GM18909 (cell line): ENCODE data around the gene MDGA2.
"Not testable (repeated sequence)": the region's sequence is repeated elsewhere in the genome, so short reads cannot be mapped to it uniquely, and the experiment has no call there.

ENCODE experiments used
- ATAC-seq: cut with Tn5 transposase; IDR thresholded peaks from one replicate; pipeline ENCODE4 v1.9.1; 2021; ENCODE audit warnings: mild to moderate bottlenecking; ENCODE audit not compliant: unreplicated experiment, poor library complexity

MDGA2 gene

DNA sequence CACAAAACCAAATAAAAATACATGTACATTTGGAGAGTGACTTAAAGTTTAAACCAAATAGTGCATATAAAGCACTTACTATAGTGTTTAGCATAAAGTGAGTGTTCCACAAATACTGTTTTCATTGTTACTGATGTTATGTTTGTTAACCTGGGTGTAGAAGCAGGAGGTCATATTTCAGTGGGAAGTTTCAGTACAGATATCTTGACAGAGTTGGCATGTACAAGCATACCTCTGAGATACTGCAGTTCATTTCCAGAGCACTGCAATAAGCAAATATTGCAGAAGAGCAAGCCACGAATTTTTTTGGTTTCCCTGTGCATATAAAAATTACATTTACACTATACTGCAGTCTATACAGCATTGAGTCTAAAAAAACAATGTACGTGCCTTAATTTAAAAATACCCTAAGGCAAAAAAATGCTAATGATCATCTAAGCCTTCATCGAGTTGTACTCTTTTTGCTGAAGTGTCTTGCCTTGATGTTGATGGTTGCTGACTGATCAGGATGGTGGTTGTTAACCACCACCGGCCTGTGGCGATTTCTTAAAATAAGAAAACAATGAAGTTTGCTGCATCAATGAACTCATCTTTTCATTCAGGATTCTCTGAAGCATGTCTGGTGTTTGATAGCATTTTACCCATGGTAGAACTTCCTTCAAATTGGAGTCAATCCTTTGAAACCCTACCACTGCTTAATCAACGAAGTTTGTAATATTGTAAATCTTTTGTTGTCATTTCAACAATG lies 662.7 kb downstream of the MDGA2 start:
- no peak for ATAC-seq

DNA sequence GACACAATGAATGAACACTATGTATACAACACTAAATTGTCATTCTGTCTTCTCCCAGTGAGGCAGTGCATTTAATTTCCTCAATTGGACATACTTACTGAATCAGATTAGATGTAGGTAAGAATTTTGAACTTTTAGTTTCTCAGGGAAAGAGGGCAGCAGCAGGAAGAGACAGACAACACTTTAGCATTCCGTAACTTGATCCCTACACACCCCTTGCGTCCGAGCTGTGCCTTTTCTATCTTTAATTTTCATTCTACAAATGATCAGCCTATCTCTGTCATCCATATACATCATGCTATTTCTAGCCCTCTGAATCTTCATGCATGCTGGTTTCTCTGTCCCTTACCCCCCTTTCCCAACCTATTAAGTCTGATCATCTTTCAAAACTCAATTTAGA lies 665.8 kb downstream of the MDGA2 start:
- ATAC-seq, result no peak

DNA sequence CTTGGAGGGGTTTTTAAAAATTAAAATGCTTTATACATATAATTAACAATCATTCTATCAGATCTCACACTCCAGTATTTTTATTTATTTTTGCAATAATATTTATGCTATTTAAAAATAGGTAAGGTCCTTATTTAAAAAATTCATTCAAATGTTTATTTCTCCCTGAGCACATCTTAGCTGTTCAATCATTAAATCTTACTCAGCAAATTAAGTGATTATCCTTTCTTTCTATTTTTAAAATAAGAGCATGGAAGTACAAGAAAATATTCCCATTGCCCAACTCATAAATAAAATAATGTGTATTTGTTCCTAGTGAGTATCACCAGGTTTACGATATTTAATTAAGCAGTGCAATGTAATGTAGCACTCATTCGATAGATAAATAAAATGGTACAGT lies 666.7 kb downstream of the MDGA2 start:
- no peak for ATAC-seq

DNA sequence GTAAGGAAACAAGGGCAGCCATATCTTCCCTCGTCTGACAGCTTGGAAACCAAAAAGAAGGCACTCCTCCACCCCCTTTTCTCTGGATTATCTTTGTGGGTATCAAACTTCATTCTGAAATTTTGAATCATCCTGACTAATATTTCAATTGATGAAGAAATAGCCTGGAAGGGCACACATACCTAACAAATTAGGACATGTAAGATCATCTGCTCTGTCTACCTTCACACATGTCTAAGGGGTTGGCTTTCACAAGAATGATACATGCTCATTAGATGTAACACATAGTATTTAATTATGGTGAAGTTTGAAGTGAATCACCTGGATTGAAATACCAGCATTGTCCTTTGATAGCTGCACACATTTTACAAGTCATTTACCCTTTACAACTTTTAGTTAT lies 675.7 kb downstream of the MDGA2 start:
- ATAC-seq, result no peak

DNA sequence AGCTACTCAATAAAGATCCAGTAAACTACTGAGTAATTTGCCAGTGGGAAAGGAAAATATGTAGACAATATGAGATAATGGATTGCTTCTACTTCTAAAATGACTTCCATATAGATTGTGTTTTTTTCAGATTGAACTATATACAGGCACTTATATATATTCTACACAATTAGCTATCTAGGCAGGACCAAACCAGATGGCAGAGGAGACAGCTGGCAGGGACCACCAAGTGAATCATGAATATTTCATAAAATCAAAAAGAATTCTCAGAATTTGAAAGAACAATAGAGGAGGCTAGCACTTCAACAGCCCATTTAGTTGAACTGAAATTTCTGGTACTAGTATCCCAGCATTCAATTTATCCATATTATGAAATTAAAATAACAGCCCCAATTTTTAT lies 685.8 kb downstream of the MDGA2 start:
- ATAC-seq, result no peak

DNA sequence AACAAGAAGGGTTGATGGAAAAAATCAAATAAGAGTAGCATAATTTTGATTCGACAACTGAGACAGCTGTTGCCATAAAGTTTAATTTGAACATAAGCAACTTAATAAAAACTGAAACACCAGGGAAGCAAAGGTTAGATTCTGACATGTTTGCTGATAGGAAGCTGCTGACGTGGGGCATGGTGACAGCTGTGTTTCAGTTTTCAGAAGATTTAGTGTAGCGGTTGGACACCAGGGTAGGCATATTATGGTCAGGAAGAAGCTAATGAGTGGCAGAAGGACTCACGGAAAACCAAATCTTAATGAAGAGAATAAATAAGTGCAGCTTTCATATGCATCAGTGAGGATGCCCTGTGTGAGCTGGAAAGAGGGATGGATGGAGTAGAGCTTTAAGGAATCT lies 687.1 kb downstream of the MDGA2 start:
- ATAC-seq, result no peak

DNA sequence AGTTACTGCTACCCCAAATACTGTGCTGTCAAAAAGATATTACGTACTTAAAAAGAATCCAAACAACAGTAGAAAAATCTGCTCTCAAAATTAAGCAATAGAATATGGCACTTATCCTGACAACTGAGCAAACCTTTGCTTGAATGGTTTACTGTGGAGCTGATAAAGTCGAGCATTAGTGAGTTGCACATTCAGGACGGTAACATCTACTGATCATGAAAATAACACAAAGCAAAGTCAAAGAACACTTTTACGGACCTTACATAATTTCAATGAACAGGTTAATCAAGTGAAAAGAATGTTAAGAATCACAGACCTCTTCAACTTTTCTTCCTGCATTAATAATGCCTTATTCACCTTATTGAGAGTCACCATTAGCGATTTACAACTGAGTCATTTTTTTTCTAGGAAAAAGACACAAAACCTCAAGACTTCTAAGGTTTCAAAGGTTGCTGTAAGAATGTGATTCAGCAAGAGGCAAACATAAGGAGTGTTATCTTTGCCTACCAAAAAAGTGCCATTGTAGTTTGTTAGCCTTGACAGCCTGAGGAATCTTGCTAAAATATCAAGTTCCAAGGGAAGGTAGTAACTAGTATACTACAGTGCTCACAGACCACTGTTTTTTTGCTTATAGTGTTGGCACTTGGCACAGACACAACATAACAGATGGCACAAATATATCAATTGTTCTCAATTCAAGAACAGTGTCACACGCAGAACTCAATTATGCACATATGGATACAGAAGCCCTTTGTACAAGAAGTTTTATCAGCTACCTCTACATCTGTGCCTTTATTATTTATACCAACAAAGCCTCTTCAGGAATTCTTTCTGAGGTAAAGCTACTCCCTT lies 689.6 kb downstream of the MDGA2 start:
- no peak for ATAC-seq

DNA sequence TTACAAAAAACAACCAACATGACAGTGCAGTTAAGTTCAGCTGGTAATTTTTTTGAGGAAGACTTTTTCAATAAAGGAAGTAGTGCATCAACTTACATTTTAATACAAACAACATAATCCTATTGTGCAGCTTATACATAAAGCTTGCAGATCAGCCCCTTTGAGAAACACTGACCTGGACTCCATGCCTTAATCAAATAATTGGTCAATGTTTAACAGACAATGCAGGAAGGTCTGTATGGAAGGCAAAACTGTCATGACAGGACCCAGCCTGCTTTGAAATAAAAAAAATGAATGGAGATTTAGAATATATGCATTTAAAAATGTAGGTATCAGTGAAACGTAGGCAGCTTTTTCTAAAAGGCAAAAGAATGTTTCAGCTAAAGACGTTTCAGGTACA lies 702.1 kb downstream of the MDGA2 start:
- no peak for ATAC-seq

DNA sequence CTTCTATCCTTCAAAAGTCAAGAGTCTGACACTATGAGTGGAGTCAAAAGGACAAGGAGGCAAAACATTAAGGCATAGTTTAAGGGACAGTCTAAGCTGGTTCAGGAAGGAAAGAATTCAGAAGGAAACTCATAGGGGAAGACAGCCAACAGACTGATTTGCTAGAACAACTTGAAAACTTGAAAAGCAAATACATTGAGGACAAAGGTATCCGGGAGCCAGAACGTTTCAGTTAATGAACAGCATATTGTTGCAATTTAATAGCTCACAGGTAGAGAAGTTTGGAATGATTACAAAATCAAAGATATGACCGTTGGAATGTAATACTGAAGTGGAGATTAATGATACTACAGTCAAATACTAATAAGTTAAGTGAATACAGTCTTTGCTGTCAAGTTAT lies 711.0 kb downstream of the MDGA2 start:
- ATAC-seq, result no peak

DNA sequence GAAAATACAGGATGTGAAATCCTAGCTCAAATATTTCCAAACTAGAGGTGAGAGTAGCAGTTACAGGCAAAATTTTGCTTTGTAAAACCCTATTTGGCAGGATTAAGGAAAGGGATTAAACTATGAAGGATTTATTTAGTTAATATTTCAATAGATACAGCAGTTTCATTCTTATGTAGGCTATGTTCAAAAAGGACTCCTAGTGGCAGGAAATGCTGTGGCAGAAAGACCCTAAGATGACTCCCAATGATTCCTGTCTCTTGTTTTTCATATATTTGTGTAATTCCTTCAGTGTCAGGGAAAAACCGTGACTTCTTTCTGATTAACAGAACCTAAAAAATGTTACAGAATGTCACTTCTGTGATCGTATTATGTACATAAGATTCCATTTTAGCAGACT lies 724.3 kb downstream of the MDGA2 start:
- no peak for ATAC-seq

DNA sequence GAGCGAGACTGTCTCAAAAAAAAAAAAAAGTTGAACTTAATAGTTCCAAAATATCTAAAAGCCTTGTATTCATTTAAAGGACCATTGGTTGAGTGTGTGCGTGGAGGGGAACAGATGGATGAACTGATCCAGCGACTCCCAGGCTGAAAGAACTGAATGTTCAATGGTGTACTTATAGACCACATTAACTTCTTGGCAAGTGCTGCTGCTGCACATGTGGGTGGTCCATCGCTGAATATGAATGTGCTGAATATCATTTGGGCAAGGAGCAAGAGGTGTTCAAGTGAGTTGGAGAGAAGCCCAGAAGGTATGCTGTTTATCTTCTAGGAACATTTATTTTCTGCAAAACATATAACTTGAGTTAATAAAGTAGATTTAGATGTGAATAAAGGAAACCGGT lies 734.8 kb downstream of the MDGA2 start:
- no peak for ATAC-seq

DNA sequence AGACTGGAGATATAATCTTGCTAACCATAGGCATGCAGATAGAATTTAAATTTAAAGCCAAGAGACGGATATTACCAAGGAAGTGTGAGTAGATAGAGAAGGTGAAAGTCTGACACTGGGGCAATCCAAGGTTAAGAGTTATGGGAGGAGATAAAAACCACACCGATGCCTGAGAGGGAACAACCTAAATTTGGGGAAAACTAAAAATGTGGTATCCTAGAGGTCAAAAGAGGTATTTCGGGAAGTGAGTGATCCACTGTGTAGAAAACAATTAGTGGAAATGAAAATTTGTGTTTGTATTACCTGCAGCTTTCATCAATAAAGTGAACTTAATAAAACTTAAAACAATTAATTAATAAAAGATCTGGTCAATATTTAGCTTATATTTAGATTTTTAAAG lies 754.9 kb downstream of the MDGA2 start:
- ATAC-seq, result no peak

DNA sequence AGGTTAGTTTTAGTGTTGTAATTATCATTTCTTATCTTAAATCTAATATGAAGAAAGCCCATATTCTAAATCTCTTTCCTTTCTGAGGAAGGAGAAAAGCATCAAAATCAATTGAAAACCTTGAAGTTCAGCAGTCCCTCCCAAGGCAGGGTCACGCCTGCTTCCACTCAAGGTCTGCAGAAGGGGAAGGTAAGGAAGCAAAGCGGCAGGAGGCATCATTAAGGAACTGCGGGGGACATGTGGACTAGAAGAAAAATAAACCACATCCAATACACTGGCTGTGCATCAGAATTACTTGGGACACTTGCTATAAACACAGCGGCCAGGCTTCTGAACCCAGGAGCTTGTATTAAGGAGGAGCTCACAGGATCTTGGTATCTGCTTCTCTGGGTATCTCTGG lies 759.9 kb downstream of the MDGA2 start:
- not testable (repeated sequence) for ATAC-seq

DNA sequence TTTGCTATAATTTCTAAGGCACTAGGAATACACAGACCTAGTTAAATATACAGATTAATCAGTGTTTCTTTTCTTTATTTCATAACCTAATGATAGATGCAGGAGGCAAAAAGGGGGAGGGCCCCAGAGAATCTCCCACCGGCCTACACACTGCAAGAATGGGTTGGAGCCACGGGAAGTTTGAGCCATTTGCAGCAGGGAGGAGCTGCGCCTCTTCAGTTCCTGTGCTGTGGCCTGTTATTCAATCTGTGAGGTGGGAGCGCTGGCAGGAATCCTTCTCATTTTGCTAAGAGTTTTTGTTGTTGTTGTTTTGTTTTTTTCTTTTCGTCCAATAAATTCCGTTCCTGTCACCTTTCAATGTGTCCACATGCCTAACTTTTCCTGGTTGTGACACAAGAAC lies 772.6 kb downstream of the MDGA2 start:
- ATAC-seq, result no peak

DNA sequence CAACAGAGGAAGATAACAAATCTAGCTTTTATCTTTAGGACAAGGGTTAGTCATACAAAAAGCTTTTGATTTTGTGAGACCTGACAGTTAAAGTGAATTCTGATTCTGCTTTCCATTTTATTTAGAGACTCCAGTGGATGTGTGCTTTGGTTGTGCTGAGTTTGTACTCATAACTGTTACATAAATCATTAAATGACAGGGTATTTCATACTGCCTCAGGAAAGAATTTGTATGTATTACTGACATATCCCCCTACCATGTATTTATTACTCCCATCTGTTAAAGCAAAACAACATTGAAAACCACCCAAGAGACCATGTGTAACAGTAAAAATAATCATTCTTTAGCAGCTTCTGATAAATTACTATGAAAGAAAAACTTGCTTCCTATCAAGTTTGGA lies 780.9 kb downstream of the MDGA2 start:
- ATAC-seq, result no peak

DNA sequence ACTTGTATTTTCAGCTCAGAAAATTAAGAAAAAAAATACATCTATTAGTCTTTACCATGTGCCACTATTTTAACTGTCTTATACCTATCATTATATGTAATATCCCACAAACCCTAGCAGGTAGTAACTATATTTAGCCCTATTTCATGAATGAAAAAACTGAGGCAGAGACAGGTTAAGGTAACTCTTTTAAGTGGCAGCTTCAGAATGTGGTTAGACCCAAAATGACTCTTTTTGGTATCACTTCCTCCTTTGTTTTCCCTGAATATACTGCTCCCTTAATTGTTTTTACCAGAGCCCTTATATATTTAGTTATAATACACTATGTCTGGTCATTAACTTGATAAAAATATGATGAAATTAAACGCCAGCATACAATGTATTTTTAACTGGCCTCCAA lies 788.3 kb downstream of the MDGA2 start:
- ATAC-seq, result peak; percentile 78

DNA sequence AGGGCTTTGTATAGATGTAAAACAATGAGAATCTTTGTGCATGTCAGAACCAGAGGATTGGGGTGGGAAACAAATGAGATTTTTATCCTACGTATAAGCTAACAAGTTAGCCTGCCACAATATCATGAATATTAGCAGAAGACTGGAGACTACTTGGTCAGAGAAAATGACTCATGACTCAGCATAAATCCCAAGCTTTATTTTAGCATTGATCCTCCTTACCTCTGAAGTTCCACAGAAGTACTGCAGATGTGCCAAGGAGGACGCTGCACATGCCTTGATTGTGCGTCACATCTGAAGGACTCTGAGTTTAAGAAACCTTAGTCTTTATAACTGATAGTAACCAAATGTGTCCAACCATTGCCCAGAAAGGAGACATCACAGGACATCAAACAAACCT lies 789.8 kb downstream of the MDGA2 start:
- ATAC-seq, result no peak

DNA sequence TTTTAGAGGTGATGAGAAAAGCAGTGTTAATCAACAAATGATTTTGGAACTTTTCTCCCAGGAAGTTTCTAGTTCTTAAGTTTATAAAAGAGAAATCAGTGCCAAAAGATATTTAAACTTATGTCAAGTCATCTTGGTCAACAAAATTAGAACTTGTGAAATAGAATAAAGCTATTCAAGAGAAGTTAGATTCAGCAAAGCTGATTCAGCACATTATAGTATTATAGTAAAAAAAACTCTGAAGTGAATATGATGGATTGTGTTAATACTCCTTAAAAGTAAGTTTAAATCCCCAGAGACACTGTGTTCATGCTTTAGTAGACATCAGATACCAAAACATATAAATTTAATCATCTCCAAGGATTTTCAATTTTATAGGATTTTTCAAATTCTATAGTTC lies 813.7 kb downstream of the MDGA2 start:
- no peak for ATAC-seq

DNA sequence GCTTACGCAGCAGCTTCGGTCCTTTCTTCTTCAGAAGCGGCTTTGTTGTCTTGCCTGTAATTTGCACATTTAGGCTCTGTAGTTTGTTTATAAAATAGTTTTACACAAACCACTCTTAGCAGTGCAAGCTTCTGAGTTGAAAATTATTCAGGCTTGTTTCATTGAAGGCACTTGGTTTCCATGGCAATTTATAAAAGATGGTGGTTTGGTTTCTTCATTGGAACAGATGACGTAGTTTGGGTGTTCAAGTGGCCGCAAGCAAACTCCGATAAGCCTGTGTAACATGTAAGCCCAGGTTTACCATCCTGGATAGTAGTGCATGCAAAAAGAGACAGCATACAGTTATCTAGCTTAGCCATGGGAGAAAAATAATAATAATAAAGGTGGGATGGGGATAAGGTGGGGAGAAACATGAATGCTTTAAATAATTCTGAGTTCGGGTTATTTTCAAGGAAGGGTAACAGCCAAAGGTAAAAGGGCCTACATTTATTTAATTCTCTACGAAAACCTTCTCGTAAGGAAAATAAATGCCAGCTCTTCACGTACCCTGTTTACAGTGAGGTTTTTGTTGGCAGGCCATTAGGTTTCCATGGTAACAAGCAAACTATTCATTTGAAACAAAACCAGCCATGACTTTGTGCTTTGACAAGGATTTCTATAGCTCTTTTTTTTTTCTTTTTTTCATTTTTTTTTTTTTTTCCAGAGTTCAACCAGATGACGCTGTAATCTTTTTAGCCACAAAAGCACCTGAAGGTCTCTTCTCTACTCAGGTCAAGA lies 834.3 kb downstream of the MDGA2 start:
- ATAC-seq, result no peak

DNA sequence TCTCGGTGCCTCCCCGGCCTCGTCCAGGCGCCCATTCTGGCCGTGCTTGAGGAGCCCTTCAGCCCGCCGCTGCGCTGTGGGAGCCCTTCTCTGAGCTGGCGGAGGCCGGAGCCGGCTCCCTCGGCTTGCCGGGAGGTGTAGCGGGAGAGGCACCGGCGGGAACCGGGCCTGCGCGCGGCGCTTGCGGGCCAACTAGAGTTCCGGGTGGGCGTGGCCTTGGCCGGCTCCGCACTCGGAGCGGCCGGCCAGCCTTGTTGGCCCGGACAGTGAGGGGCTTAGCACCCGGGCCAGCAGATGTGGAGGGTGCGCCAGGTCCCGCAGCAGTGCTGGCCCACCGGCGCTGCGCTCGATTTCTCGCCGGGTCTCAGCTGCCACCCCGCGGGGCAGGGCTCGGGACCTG lies 855.1 kb downstream of the MDGA2 start:
- no peak for ATAC-seq

DNA sequence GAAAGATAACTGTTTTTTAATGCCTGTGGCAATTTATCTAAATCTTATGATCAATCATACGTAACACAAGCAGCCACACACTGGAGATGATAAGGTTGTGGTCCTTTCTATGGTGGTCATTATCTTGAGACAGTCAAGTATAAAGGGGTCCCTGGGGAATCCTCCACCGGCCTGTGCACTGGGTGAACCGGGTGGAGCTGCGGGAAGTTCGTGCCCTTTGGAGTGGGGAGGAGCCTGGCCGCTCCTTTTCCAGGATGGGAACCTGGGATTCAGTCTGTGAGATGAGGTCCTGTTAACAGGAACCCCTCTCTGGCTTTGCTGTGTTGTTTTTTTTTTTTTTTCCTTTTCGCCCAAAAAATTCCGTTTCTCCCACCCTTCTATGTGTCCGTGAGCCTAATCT lies 856.3 kb downstream of the MDGA2 start:
- ATAC-seq, result no peak
